ENCODE measurements around the gene NUTM2D.
"Not testable (repeated sequence)": the region's sequence is repeated elsewhere in the genome, so short reads cannot be mapped to it uniquely, and the experiment has no call there.

GRCh38 chr10:87340411-87340810 is 17.1 kb upstream of the NUTM2D start:
- TF ChIP-seq EZH2 (IDR thresholded peaks at IDR 0.05; ENCODE audit: low read length, unreplicated experiment); EZH2phosphoT487 (IDR thresholded peaks at IDR 0.05; ENCODE audit: borderline replicate concordance, low read length): not testable (repeated sequence)
- TF ChIP-seq, protein P1, sequence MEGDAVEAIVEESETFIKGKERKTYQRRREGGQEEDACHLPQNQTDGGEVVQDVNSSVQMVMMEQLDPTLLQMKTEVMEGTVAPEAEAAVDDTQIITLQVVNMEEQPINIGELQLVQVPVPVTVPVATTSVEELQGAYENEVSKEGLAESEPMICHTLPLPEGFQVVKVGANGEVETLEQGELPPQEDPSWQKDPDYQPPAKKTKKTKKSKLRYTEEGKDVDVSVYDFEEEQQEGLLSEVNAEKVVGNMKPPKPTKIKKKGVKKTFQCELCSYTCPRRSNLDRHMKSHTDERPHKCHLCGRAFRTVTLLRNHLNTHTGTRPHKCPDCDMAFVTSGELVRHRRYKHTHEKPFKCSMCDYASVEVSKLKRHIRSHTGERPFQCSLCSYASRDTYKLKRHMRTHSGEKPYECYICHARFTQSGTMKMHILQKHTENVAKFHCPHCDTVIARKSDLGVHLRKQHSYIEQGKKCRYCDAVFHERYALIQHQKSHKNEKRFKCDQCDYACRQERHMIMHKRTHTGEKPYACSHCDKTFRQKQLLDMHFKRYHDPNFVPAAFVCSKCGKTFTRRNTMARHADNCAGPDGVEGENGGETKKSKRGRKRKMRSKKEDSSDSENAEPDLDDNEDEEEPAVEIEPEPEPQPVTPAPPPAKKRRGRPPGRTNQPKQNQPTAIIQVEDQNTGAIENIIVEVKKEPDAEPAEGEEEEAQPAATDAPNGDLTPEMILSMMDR (conservative IDR thresholded peaks at IDR 0.05; ENCODE audit: low read depth, low read length): not testable (repeated sequence)

Data from PC-3 (cell line).